ENCODE measurements around the gene FGR. TPM values are rescaled to one million over a fixed set of nuclear protein-coding genes. Genes with fewer than 3 reads are reported as not detected.

FGR gene
- total RNA-seq, 1 experiment from 2014 or later = not detected

- no peak for DNase-seq (ENCODE audit: low read depth)
Observed at GRCh38 chr1:27617420-27617819, 17.6 kb downstream of the FGR start.

GRCh38 chr1:27616441-27616840, 18.5 kb downstream of the FGR start:
- DNase-seq (ENCODE audit: low read depth) = no peak

GRCh38 chr1:27615346-27616192, 19.4 kb downstream of the FGR start:
- no peak for DNase-seq (ENCODE audit: low read depth)

- DNase-seq (ENCODE audit: low read depth) = no peak
Observed at GRCh38 chr1:27614625-27615344, 20.2 kb downstream of the FGR start.

- no peak for DNase-seq (ENCODE audit: low read depth)
Observed at GRCh38 chr1:27614043-27614624, 20.9 kb downstream of the FGR start.

GRCh38 chr1:27612718-27613117, 22.3 kb downstream of the FGR start:
- DNase-seq (ENCODE audit: low read depth) = no peak

GRCh38 chr1:27611450-27611849, 23.5 kb downstream of the FGR start:
- no peak for DNase-seq (ENCODE audit: low read depth)

- DNase-seq (ENCODE audit: low read depth) = no peak
Observed at GRCh38 chr1:27609618-27610240, 25.3 kb downstream of the FGR start.

GRCh38 chr1:27609210-27609555, 25.8 kb downstream of the FGR start:
- no peak for DNase-seq (ENCODE audit: low read depth)

- DNase-seq (ENCODE audit: low read depth) = no peak
Observed at GRCh38 chr1:27607239-27607804, 27.7 kb downstream of the FGR start.

- DNase-seq (ENCODE audit: low read depth) = peak; percentile 52
Observed at GRCh38 chr1:27606708-27607238, 28.2 kb downstream of the FGR start.

- peak; percentile 47 for DNase-seq (ENCODE audit: low read depth)
Observed at GRCh38 chr1:27605796-27606707, 28.9 kb downstream of the FGR start.

- no peak for DNase-seq (ENCODE audit: low read depth)
Observed at GRCh38 chr1:27605300-27605766, 29.7 kb downstream of the FGR start.

GRCh38 chr1:27604579-27605299, 30.2 kb downstream of the FGR start:
- peak; percentile 34 for DNase-seq (ENCODE audit: low read depth)

- DNase-seq (ENCODE audit: low read depth) = peak; percentile 79
Observed at GRCh38 chr1:27603681-27604578, 31.1 kb downstream of the FGR start, which contains the start of gene AHDC1. TSS of gene AHDC1 (minus strand) at chr1:27604144. CDS start at chr1:27552115, 52,029 bp downstream.

GRCh38 chr1:27603309-27603680, 31.7 kb downstream of the FGR start:
- DNase-seq (ENCODE audit: low read depth) = no peak

- DNase-seq (ENCODE audit: low read depth) = no peak
Observed at GRCh38 chr1:27602462-27603308, 32.3 kb downstream of the FGR start.

All from HT1080 (cell line).